Panc1 (cell line): ENCODE results near the gene MYO1E. TPM values are rescaled to one million over a fixed set of nuclear protein-coding genes. Genes with fewer than 3 reads are reported as not detected.

Source experiments
- ATAC-seq: fragments of 200-7000 bp; cut with Tn5 transposase; 2 replicates; pipeline ENCODE4 v1.9.1; 2020; ENCODE audit warnings: mild to moderate bottlenecking, moderate library complexity
- BruUV-seq: library from RNA; stranded (reverse); fragments of 400-500 nt; replicated peaks from 2 replicates; lab custom pipeline; 2021; lab: Mats Ljungman, UMichigan
- CTCF ChIA-PET: fragments of 300-600 bp; sonication (Branson Sonifier 250); formaldehyde crosslinking; loops from one replicate; lab custom pipeline; 2022; ENCODE audit warnings: antibody characterized with exemption; lab: Charles Lee
- POLR2A ChIA-PET: fragments of 300-600 bp; sonication (Branson Sonifier 250); formaldehyde crosslinking; loops from one replicate; lab custom pipeline; 2022; ENCODE audit warnings: antibody characterized with exemption; lab: Charles Lee
- DNase-seq: peaks from one replicate; pipeline ENCODE4 v3.0.0-alpha.2; 2010; ENCODE audit warnings: low read depth, low spot score
- H3K27ac ChIP-seq: 2 replicates; pipeline ENCODE4 v1.5.1; 2011; ENCODE audit warnings: mild to moderate bottlenecking, low read length, inconsistent platforms
- H3K27me3 ChIP-seq: fragments of 200-500 bp; sonication (Bioruptor generic); 2 replicates; pipeline ENCODE4 v1.6.0; 2014; ENCODE audit warnings: low read length, inconsistent platforms; ENCODE audit not compliant: control insufficient read depth, insufficient read depth
- H3K36me3 ChIP-seq: fragments of 200-500 bp; sonication (Bioruptor generic); 2 replicates; pipeline ENCODE4 v1.5.1; 2014; ENCODE audit warnings: inconsistent platforms, mild to moderate bottlenecking, low read length, moderate library complexity; ENCODE audit not compliant: control insufficient read depth, insufficient read depth
- H3K4me1 ChIP-seq: 2 replicates; pipeline ENCODE4 v1.5.1; 2011; ENCODE audit warnings: inconsistent platforms, mild to moderate bottlenecking, low read length, moderate library complexity; ENCODE audit not compliant: control insufficient read depth, insufficient read depth
- H3K4me3 ChIP-seq, 2 experiments: 2 replicates each; pipeline ENCODE4 v1.5.1; 2011 to 2012; ENCODE audit warnings: low read depth in 2 of 2, low read length in 2 of 2, mild to moderate bottlenecking in 2 of 2, inconsistent platforms in 1 of 2, moderate library complexity in 1 of 2
- H3K9me3 ChIP-seq: fragments of 200-500 bp; sonication (Bioruptor generic); 2 replicates; pipeline ENCODE4 v1.5.1; 2014; ENCODE audit warnings: low read depth, mild to moderate bottlenecking, inconsistent platforms, low read length, moderate library complexity; ENCODE audit not compliant: control insufficient read depth, insufficient read depth
- POLR2AphosphoS5 ChIP-seq: IDR thresholded peaks from 2 replicates; pipeline ENCODE4 v1.6.1; 2012; ENCODE audit warnings: mild to moderate bottlenecking, low read depth, low read length, moderate library complexity
- SIN3A ChIP-seq: IDR thresholded peaks from 2 replicates; pipeline ENCODE4 v1.6.1; 2012; ENCODE audit warnings: low read depth, mild to moderate bottlenecking, low read length, moderate library complexity, borderline replicate concordance; ENCODE audit not compliant: insufficient read depth
- TCF7L2 ChIP-seq: IDR thresholded peaks from 2 replicates; pipeline ENCODE4 v1.6.1; 2011; ENCODE audit warnings: mild to moderate bottlenecking, low read depth, low read length, inconsistent platforms
- in situ Hi-C: cut with HindIII; loops from 2 replicates; pipeline ENCODE4 v1.10.0; 2016; ENCODE audit warnings: low sequenced_read_pairs, low pct_unique_long_range_greater_than_20kb
- intact Hi-C: fragments of 100-400 bp; cut with micrococcal nuclease; formaldehyde crosslinking; loops from one replicate; pipeline ENCODE4 v1.10.0; 2022; ENCODE audit not compliant: unreplicated experiment
- total RNA-seq: library from RNA; stranded (reverse); gene quantifications from one replicate; pipeline ENCODE4 v1.2.1, GENCODE V29; 2021; ENCODE audit not compliant: unreplicated experiment
- TF ChIP-seq, protein P1 (sequence below): fragments of 450-650 bp; IDR thresholded peaks from 2 replicates; pipeline ENCODE4 v1.5.1; 2017; ENCODE audit warnings: mild to moderate bottlenecking
- TF ChIP-seq, protein P2 (sequence below), 2 experiments: IDR thresholded peaks; 2 replicates each; pipeline ENCODE4 v1.6.1; 2011 to 2012; ENCODE audit warnings: low read depth in 2 of 2, control low read depth in 1 of 2, low read length in 1 of 2, mild to moderate bottlenecking in 1 of 2, moderate library complexity in 1 of 2; ENCODE audit not compliant: insufficient read depth in 1 of 2

The MYO1E gene
- total RNA-seq, 1 experiment from 2014 or later, result 161 TPM

DNA sequence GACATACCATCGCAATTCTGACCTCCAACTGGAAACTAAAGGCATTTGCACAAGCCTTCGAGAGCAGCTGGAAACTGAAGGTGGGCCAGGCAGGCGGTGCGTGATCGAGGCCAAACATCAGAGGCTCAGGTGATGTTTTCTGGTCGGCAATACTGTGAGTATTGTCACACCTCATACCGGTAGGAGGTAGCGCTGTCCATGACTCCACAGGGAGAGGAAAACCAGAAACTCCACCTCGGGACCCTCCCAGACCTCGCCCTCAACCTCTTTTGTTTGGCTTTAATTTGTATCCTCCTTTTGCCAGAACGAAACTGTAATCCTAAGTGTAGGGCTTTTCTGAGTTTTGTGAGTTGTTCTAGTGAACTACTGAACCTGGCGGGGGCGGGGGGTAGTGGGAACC, 122.4 kb downstream of the MYO1E start:
- ChIA-PET CTCF (no interaction called here), POLR2A (no interaction called here)
- Histone ChIP-seq H3K27me3 (no peaks in the 10 kb centered on the region), H3K4me3 (no peak overlapping the region), H3K27ac (0 out of 2 replicates have a peak overlapping the region, but pooled peaks have one; percentile 13), H3K36me3 (no peaks in the 10 kb centered on the region), H3K9me3 (no peaks in the 10 kb centered on the region), H3K4me1 (peaks cover 9% of the 10 kb centered on the region)
- intact Hi-C loops, result no loop called here
- ATAC-seq (no peak), DNase-seq (no peak)
- TF ChIP-seq, protein P1, sequence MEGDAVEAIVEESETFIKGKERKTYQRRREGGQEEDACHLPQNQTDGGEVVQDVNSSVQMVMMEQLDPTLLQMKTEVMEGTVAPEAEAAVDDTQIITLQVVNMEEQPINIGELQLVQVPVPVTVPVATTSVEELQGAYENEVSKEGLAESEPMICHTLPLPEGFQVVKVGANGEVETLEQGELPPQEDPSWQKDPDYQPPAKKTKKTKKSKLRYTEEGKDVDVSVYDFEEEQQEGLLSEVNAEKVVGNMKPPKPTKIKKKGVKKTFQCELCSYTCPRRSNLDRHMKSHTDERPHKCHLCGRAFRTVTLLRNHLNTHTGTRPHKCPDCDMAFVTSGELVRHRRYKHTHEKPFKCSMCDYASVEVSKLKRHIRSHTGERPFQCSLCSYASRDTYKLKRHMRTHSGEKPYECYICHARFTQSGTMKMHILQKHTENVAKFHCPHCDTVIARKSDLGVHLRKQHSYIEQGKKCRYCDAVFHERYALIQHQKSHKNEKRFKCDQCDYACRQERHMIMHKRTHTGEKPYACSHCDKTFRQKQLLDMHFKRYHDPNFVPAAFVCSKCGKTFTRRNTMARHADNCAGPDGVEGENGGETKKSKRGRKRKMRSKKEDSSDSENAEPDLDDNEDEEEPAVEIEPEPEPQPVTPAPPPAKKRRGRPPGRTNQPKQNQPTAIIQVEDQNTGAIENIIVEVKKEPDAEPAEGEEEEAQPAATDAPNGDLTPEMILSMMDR, result no peak
- TF ChIP-seq, protein P2, sequence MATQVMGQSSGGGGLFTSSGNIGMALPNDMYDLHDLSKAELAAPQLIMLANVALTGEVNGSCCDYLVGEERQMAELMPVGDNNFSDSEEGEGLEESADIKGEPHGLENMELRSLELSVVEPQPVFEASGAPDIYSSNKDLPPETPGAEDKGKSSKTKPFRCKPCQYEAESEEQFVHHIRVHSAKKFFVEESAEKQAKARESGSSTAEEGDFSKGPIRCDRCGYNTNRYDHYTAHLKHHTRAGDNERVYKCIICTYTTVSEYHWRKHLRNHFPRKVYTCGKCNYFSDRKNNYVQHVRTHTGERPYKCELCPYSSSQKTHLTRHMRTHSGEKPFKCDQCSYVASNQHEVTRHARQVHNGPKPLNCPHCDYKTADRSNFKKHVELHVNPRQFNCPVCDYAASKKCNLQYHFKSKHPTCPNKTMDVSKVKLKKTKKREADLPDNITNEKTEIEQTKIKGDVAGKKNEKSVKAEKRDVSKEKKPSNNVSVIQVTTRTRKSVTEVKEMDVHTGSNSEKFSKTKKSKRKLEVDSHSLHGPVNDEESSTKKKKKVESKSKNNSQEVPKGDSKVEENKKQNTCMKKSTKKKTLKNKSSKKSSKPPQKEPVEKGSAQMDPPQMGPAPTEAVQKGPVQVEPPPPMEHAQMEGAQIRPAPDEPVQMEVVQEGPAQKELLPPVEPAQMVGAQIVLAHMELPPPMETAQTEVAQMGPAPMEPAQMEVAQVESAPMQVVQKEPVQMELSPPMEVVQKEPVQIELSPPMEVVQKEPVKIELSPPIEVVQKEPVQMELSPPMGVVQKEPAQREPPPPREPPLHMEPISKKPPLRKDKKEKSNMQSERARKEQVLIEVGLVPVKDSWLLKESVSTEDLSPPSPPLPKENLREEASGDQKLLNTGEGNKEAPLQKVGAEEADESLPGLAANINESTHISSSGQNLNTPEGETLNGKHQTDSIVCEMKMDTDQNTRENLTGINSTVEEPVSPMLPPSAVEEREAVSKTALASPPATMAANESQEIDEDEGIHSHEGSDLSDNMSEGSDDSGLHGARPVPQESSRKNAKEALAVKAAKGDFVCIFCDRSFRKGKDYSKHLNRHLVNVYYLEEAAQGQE (IDR thresholded peaks at IDR 0.05; ENCODE audit: insufficient read depth in 1 of 2, low read depth in 2 of 2, low read length in 1 of 2), result no peak
- TF ChIP-seq POLR2AphosphoS5, result no peak
- no peak for TF ChIP-seq SIN3A
- no peak for TF ChIP-seq TCF7L2
- in situ Hi-C loops, result no loop called here
- no TSS peak for BruUV-seq

DNA sequence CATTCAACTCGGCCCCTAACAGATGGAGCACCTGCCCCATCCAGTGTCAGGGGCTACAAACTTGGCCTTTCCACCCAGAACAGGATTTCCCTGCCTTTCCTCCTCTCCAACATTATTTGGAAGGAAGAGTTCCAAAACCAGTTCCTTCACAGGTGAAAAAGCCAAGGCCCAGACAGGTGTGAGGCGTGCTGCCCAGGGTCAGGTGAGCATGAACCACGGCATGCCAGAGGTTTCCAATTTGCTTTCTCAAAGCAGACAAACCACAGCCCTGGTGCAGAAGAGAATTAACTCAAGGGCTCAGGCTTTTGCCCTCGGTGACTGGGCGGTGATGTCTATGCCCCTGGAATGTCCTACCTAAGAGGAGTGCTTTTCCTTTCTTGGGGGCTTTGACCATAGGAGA, 122.9 kb downstream of the MYO1E start:
- Histone ChIP-seq H3K27ac (no peak overlapping the region), H3K36me3 (no peaks in the 10 kb centered on the region), H3K9me3 (no peaks in the 10 kb centered on the region), H3K27me3 (no peaks in the 10 kb centered on the region), H3K4me3 (no peak overlapping the region), H3K4me1 (peaks cover 9% of the 10 kb centered on the region)
- no peak for DNase-seq
- intact Hi-C loops (no loop called here), in situ Hi-C loops (no loop called here)
- no TSS peak for BruUV-seq
- POLR2A ChIA-PET, result no interaction called here
- CTCF ChIA-PET, result no interaction called here
- TF ChIP-seq TCF7L2, result no peak
- TF ChIP-seq, protein P2 (IDR thresholded peaks at IDR 0.05; ENCODE audit: insufficient read depth in 1 of 2, low read depth in 2 of 2, low read length in 1 of 2), result no peak
- no peak for TF ChIP-seq SIN3A
- TF ChIP-seq, protein P1, result no peak
- TF ChIP-seq POLR2AphosphoS5, result no peak
- ATAC-seq, result no peak
